ENCODE measurements around the gene VGLL3.

Gene VGLL3

DNA sequence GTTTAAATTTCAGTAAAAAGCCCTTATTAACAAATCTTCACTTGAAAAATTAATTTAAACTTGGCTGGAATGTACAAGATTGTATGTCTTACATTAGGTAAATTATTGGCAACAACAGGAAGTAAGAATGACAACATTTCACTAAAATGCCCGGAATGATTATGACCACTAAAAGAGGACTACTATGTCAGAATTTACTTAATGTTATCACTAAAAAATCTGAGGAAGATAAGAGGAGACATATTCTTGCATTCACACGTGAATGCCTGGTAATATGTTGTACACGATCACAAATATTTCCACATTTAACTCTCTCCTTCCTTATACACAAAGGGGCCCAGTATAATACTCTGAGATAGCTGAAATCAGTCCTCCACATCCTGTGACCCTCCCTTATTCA, 29.7 kb downstream of the VGLL3 start:
- no peak for TF ChIP-seq ZFX (IDR thresholded peaks at IDR 0.05)
- TF ChIP-seq, protein P1, sequence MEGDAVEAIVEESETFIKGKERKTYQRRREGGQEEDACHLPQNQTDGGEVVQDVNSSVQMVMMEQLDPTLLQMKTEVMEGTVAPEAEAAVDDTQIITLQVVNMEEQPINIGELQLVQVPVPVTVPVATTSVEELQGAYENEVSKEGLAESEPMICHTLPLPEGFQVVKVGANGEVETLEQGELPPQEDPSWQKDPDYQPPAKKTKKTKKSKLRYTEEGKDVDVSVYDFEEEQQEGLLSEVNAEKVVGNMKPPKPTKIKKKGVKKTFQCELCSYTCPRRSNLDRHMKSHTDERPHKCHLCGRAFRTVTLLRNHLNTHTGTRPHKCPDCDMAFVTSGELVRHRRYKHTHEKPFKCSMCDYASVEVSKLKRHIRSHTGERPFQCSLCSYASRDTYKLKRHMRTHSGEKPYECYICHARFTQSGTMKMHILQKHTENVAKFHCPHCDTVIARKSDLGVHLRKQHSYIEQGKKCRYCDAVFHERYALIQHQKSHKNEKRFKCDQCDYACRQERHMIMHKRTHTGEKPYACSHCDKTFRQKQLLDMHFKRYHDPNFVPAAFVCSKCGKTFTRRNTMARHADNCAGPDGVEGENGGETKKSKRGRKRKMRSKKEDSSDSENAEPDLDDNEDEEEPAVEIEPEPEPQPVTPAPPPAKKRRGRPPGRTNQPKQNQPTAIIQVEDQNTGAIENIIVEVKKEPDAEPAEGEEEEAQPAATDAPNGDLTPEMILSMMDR (conservative IDR thresholded peaks at IDR 0.05): no peak
- H3K27ac ChIP-seq: no peak overlapping the region

DNA sequence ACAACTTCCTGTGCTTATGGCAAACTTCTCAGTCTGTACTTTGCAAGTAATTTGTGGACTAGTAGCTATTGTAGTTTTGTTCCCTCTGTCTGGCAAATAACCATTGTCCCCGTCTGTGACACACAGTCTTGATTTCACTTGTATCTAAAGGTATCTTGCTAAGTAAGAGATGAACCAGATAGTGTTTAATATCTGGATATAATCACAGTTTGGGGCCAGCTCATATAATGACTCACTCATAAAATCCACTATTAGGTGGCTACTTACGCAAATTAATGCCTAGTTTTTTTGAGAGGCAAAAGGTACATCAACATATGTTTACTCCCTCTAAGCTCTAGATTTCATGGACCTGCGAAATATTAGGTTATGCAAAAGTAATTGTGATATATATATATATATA, 30.4 kb downstream of the VGLL3 start:
- no peak overlapping the region for H3K27ac ChIP-seq

DNA sequence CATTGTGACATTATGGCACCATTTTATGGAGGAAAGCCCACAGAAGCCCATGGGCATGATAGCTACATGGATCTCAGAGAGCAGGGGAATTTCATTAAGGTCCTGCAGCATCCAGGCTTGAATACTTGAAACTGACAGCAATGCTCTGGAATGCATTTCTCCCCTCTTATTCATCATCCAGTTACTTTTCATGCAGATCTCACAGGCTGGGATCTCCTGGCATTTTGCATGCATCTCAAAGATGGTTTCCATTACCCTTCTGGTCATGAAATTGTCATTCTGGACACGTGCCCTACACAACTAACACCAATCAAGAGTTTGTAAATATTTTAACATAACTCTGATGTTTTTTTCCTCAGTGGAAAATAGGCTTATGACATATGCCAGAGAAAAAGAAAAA, 32.4 kb downstream of the VGLL3 start:
- no peak overlapping the region for H3K27ac ChIP-seq
- TF ChIP-seq ZFX (IDR thresholded peaks at IDR 0.05): no peak
- TF ChIP-seq, protein P1 (conservative IDR thresholded peaks at IDR 0.05): no peak

More for the DNA sequence above, 30.4 kb downstream of the VGLL3 start:
- TF ChIP-seq, protein P1 (conservative IDR thresholded peaks at IDR 0.05): no peak
- TF ChIP-seq ZFX (IDR thresholded peaks at IDR 0.05): no peak

DNA sequence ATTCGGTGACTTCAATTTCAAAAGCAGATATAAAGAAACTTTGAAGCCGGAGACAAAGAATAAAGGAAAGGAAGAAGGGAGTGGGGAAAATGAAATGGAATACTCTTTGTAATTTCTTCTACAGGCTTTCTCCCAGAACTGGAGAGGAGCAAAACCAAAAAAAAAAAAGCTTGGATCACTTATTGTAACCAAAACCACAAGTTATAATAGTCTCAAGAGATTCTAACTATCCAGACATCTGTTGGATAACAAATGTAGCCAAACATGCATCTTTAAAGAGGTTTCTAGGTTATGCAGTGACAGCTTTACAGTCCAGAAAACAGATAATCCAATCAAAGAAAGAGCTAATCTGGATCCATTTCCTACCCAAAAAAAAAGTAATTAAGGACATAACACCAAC, 36.2 kb downstream of the VGLL3 start:
- no peak overlapping the region for H3K27ac ChIP-seq
- TF ChIP-seq, protein P1 (conservative IDR thresholded peaks at IDR 0.05): no peak
- TF ChIP-seq ZFX (IDR thresholded peaks at IDR 0.05): no peak

DNA sequence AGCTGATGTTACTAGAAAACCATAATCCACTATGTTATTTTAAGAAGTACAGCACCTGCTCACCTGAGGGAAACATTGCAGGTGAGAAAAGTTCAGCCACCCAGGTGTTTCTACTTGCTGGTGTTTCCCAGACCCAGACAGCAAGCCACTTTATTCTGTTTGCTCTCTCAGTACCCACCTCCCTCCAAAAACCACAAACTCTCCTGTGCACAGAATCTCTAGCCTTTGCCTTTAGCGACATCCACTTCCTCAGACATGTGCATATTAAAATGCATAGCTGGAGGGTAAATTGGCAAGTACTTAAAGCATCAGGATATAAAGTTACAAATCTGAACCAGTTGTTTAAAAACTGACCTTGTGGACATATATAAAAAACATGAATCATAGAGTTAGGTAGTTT, 36.7 kb downstream of the VGLL3 start:
- TF ChIP-seq, protein P1 (conservative IDR thresholded peaks at IDR 0.05): no peak
- TF ChIP-seq ZFX (IDR thresholded peaks at IDR 0.05): no peak
- H3K27ac ChIP-seq: no peak overlapping the region

DNA sequence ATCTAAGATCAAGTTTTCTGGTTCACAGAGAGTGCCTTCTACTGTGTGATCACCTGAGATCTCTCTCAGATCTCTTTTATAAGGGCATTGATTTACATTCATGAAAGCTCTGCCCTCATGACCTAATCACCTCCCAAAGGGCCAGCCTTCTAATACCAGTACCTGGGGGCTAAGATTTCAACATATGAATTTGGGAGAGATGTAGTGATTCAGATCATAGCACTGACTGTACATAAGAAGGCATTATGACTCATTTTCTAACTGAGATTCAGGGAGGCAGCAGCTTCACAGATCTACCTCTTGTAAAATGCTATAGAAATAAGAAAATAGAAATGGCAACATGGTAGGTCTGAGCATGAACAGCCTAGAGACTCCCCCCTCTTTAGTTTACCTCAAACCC, 39.6 kb downstream of the VGLL3 start:
- H3K27ac ChIP-seq: no peak overlapping the region
- no peak for TF ChIP-seq ZFX (IDR thresholded peaks at IDR 0.05)
- TF ChIP-seq, protein P1 (conservative IDR thresholded peaks at IDR 0.05): no peak

DNA sequence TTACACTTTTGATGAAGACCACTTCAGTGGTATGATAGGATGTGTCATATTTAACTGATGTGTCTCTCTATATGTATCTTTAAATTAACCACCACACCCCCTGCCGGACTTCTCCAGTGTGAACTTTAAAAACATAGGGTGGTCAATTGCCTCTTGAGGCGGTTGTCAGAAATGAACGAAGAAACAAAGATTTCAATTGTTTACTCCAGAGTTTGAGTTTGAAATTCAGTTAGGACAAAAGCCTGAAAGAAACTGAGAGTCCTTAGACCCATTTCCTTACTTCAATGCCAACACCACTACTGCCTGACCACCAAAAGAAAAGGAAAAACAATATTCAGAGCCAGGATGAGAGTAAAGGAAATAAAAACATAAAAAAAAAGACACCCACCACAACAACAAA, 40.2 kb downstream of the VGLL3 start:
- TF ChIP-seq, protein P1 (conservative IDR thresholded peaks at IDR 0.05): 0 out of 2 replicates have a peak, but pooled peaks have one; percentile 3
- no peak for TF ChIP-seq ZFX (IDR thresholded peaks at IDR 0.05)
- no peak overlapping the region for H3K27ac ChIP-seq
